H1 (cell line): ENCODE measurements around the gene RAB11FIP3. TPM values are rescaled to one million over a fixed set of nuclear protein-coding genes. Genes with fewer than 3 reads are reported as not detected.
A peak's percentile ranks its signal among the peaks of the same experiment; 100 is the strongest.

Experiments
- CTCF ChIA-PET: fragments of 300-600 bp; sonication (Branson Sonifier 250); formaldehyde crosslinking; loops from one replicate; lab custom pipeline; 2021; ENCODE audit not compliant: partially characterized antibody; lab: Charles Lee
- POLR2A ChIA-PET: fragments of 300-600 bp; sonication (Branson Sonifier 250); formaldehyde crosslinking; loops from one replicate; lab custom pipeline; 2021; ENCODE audit warnings: inconsistent platforms; ENCODE audit not compliant: partially characterized antibody; lab: Charles Lee
- DNase-seq, 2 experiments: peaks; one replicate each; pipeline versions ENCODE4 v3.0.0 to v3.0.0-alpha.2; 2010 to 2022; ENCODE audit warnings: low spot score in 2 of 2, low read depth in 1 of 2, mixed read lengths in 1 of 2
- FAIRE-seq: peaks from 2 replicates; lab custom pipeline; 2011; peaks lifted over from hg19 to GRCh38; lab: Jason Lieb, UNC
- H2AFZ ChIP-seq: 2 replicates; pipeline ENCODE4 v1.8.1; 2012; ENCODE audit warnings: low read length, inconsistent platforms
- H2AK5ac ChIP-seq: 2 replicates; pipeline ENCODE4 v1.6.1; 2013; ENCODE audit warnings: low read depth, low read length
- H2BK120ac ChIP-seq: replicated peaks from 2 replicates; pipeline ENCODE3; 2013; ENCODE audit warnings: low read depth, low read length, inconsistent platforms
- H2BK12ac ChIP-seq: 2 replicates; pipeline ENCODE4 v1.6.1; 2013; ENCODE audit warnings: low read depth, low read length
- H2BK15ac ChIP-seq: 2 replicates; pipeline ENCODE4 v1.6.1; 2013; ENCODE audit warnings: low read length
- H2BK20ac ChIP-seq: 2 replicates; pipeline ENCODE4 v1.6.1; 2013; ENCODE audit warnings: low read length
- H2BK5ac ChIP-seq: 2 replicates; pipeline ENCODE4 v1.6.1; 2013; ENCODE audit warnings: low read depth, low read length
- H3K14ac ChIP-seq: 2 replicates; pipeline ENCODE4 v1.6.1; 2013; ENCODE audit warnings: inconsistent platforms; ENCODE audit not compliant: insufficient read length
- H3K18ac ChIP-seq: 2 replicates; pipeline ENCODE4 v1.6.1; 2013; ENCODE audit warnings: low read length; ENCODE audit errors: extremely low read depth
- H3K23ac ChIP-seq: 2 replicates; pipeline ENCODE4 v1.6.1; 2013; ENCODE audit warnings: inconsistent platforms; ENCODE audit not compliant: insufficient read length
- H3K23me2 ChIP-seq: 2 replicates; pipeline ENCODE4 v1.6.1; 2013; ENCODE audit warnings: low read depth, low read length
- H3K27ac ChIP-seq: 2 replicates; pipeline ENCODE4 v1.6.1; 2011; ENCODE audit warnings: low read depth, low read length, inconsistent platforms
- H3K27me3 ChIP-seq, 4 experiments: replicated peaks in 1 of 4; 1 replicate in 1 of 4; 2 replicates in 3 of 4; pipeline versions ENCODE4 v1.6.1 to v1.8.1; 2011 to 2013; ENCODE audit warnings: low read length in 3 of 4, mild to moderate bottlenecking in 3 of 4, inconsistent platforms in 2 of 4, mixed read lengths in 2 of 4, moderate library complexity in 1 of 4; ENCODE audit not compliant: control insufficient read depth in 3 of 4, insufficient read depth in 3 of 4; ENCODE audit errors: extremely low read depth in 1 of 4
- H3K36me3 ChIP-seq, 4 experiments: 2 replicates each; pipeline versions ENCODE4 v1.6.1 to v1.8.1; 2011 to 2013; ENCODE audit warnings: mild to moderate bottlenecking in 4 of 4, low read length in 3 of 4, moderate library complexity in 2 of 4, control low read depth in 1 of 4, inconsistent platforms in 1 of 4; ENCODE audit not compliant: insufficient read depth in 4 of 4, control insufficient read depth in 2 of 4
- H3K4ac ChIP-seq: replicated peaks from 2 replicates; pipeline ENCODE3; 2013; ENCODE audit warnings: low read length, low read depth, mixed read lengths, inconsistent platforms; ENCODE audit not compliant: insufficient read length
- H3K4me1 ChIP-seq, 4 experiments: replicated peaks in 1 of 4; 1 replicate in 1 of 4; 2 replicates in 3 of 4; pipeline versions ENCODE4 v1.6.1 to v1.8.1; 2011 to 2013; ENCODE audit warnings: low read length in 3 of 4, inconsistent platforms in 2 of 4, mixed read lengths in 1 of 4; ENCODE audit not compliant: insufficient read depth in 4 of 4, control insufficient read depth in 3 of 4
- H3K4me2 ChIP-seq, 2 experiments: 2 replicates each; pipeline versions ENCODE4 v1.6.1 to v1.8.1; 2011 to 2013; ENCODE audit warnings: low read depth in 2 of 2, low read length in 2 of 2, control low read depth in 1 of 2, inconsistent platforms in 1 of 2, mild to moderate bottlenecking in 1 of 2; ENCODE audit not compliant: insufficient read depth in 1 of 2
- H3K4me3 ChIP-seq, 4 experiments: fragments of 200-600, 300-600 bp in 1 of 4; sonication (generic), shearing (Covaris generic), sonication (Bioruptor Twin) in 1 of 4; 2 replicates each; pipeline versions ENCODE4 v1.5.1 to v1.8.1; 2011 to 2016; ENCODE audit warnings: low read length in 4 of 4, low read depth in 3 of 4, control low read depth in 2 of 4, inconsistent platforms in 2 of 4, mild to moderate bottlenecking in 2 of 4, mixed read lengths in 1 of 4, moderate library complexity in 1 of 4; ENCODE audit not compliant: insufficient read depth in 2 of 4; ENCODE audit errors: extremely low read depth in 1 of 4
- H3K56ac ChIP-seq: replicated peaks from 2 replicates; pipeline ENCODE3; 2013; ENCODE audit warnings: low read depth, mild to moderate bottlenecking, mixed read lengths, low read length, inconsistent platforms; ENCODE audit not compliant: insufficient read length
- H3K79me1 ChIP-seq: 2 replicates; pipeline ENCODE4 v1.6.1; 2013; ENCODE audit warnings: low read depth, low read length, control low read depth
- H3K79me2 ChIP-seq, 2 experiments: 2 replicates each; pipeline versions ENCODE4 v1.6.1 to v1.8.1; 2012 to 2013; ENCODE audit warnings: low read length in 2 of 2, mild to moderate bottlenecking in 2 of 2, inconsistent platforms in 1 of 2; ENCODE audit not compliant: insufficient read depth in 2 of 2, control insufficient read depth in 1 of 2
- H3K9ac ChIP-seq, 4 experiments: replicated peaks in 1 of 4; 1 replicate in 1 of 4; 2 replicates in 3 of 4; pipeline versions ENCODE4 v1.6.1 to v1.8.1; 2011 to 2013; ENCODE audit warnings: low read depth in 3 of 4, low read length in 3 of 4, control low read depth in 2 of 4, mild to moderate bottlenecking in 2 of 4, moderate library complexity in 2 of 4, inconsistent platforms in 1 of 4; ENCODE audit errors: extremely low read depth in 1 of 4
- H3K9me3 ChIP-seq, 2 experiments: 2 replicates each; pipeline versions ENCODE4 v1.6.1 to v1.8.1; 2012 to 2013; ENCODE audit warnings: mild to moderate bottlenecking in 2 of 2, moderate library complexity in 2 of 2, control low read depth in 1 of 2, inconsistent platforms in 1 of 2, low read depth in 1 of 2, low read length in 1 of 2, mixed read lengths in 1 of 2; ENCODE audit not compliant: insufficient read depth in 2 of 2
- H4K20me1 ChIP-seq, 2 experiments: replicated peaks in 1 of 2; 2 replicates each; pipeline versions ENCODE3 to v1.8.1; 2011 to 2013; ENCODE audit warnings: inconsistent platforms in 2 of 2, low read length in 2 of 2, mild to moderate bottlenecking in 1 of 2; ENCODE audit not compliant: insufficient read depth in 2 of 2, control insufficient read depth in 1 of 2
- H4K5ac ChIP-seq: 2 replicates; pipeline ENCODE4 v1.6.1; 2013; ENCODE audit warnings: low read length, low read depth, mixed read lengths, inconsistent platforms; ENCODE audit not compliant: insufficient read length
- H4K8ac ChIP-seq: 2 replicates; pipeline ENCODE4 v1.8.0; 2013; ENCODE audit warnings: mild to moderate bottlenecking, moderate library complexity, low read length, inconsistent platforms; ENCODE audit not compliant: insufficient read depth; ENCODE audit errors: extremely low read depth
- H4K91ac ChIP-seq: replicated peaks from 2 replicates; pipeline ENCODE3; 2013; ENCODE audit warnings: low read length, mixed read lengths, inconsistent platforms; ENCODE audit not compliant: insufficient read length
- CREB1 ChIP-seq: IDR thresholded peaks from 2 replicates; pipeline ENCODE4 v1.6.1; 2012; ENCODE audit warnings: inconsistent platforms
- NANOG ChIP-seq: IDR thresholded peaks from 2 replicates; pipeline ENCODE4 v1.6.1; 2011; ENCODE audit warnings: low read length, low read depth, mild to moderate bottlenecking, inconsistent platforms; ENCODE audit not compliant: insufficient read depth, poor library complexity, severe bottlenecking
- RBBP5 ChIP-seq: IDR thresholded peaks from 2 replicates; pipeline ENCODE4 v1.7.1; 2012; ENCODE audit warnings: low read depth, mild to moderate bottlenecking, inconsistent platforms, low read length, moderate library complexity, borderline replicate concordance
- RNF2 ChIP-seq: fragments of 200-900, 300-1000 bp; sonication (generic); IDR thresholded peaks from 2 replicates; pipeline ENCODE4 v1.7.1; 2016; ENCODE audit warnings: borderline replicate concordance, low read depth, mild to moderate bottlenecking, antibody characterized with exemption, low read length; ENCODE audit not compliant: poor library complexity, severe bottlenecking; ENCODE audit errors: missing control alignments
- WGBS, 2 experiments: shearing (Covaris generic) in 1 of 2; methylation state at CpG; one replicate each; pipeline versions ENCODE4 v1.1.6 to v1.1.7; 2013 to 2015; ENCODE audit warnings: low lambda C conversion rate in 2 of 2, mixed read lengths in 2 of 2, inconsistent platforms in 1 of 2, low coverage in 1 of 2, missing lambda C conversion rate in 1 of 2; ENCODE audit not compliant: insufficient replicate concordance in 2 of 2, insufficient coverage in 1 of 2, insufficient read length in 1 of 2; ENCODE audit errors: extremely low coverage in 1 of 2, missing lambda C conversion rate in 1 of 2; 5-methylcytosine and 5-hydroxymethylcytosine counted together
- polyA plus RNA-seq, 7 experiments: library from polyadenylated mRNA; depleted of rRNA in 3 of 7; stranded (reverse) in 5 of 7; unstranded in 2 of 7; fragments of >200 nt in 5 of 7; fragments of 200-250 nt in 2 of 7; gene quantifications; 1 replicate in 5 of 7; 2 replicates in 1 of 7; 4 replicates in 1 of 7; pipeline versions ENCODE4 v1.2.1 to v1.2.3, GENCODE V29; 2011 to 2013; ENCODE audit warnings: missing spikeins in 2 of 7, mixed read lengths in 2 of 7
- total RNA-seq: library from RNA; stranded (reverse); fragmentation: NEBNext Ultra II Directional; extraction: Animal tissue kit (Norgen Biotek cat#: 25700); gene quantifications from 2 replicates; pipeline ENCODE4 v1.2.1, GENCODE V29; 2021
- TF ChIP-seq, protein P1 (sequence below), 3 experiments: IDR thresholded peaks; 1 replicate in 2 of 3; 2 replicates in 1 of 3; pipeline versions ENCODE4 v1.5.1 to v1.6.1; 2011; ENCODE audit warnings: low read length in 3 of 3, mild to moderate bottlenecking in 3 of 3, inconsistent platforms in 2 of 3, low read depth in 1 of 3, moderate library complexity in 1 of 3; ENCODE audit not compliant: insufficient read depth in 1 of 3; ENCODE audit errors: control extremely low read depth in 1 of 3

RAB11FIP3 gene
- total and polyA plus RNA-seq, 2 of the 8 experiments (the other 6 are each of a cell fraction or from before 2014, with no cell fraction given), result 9.3 to 35.2 TPM

- no peaks in the 10 kb centered on the region; the same call in 1 of the 2 replicates for H3K79me1 ChIP-seq
- POLR2A ChIA-PET, result interaction anchor here (1.5 to 7.9 kb wide), 5 partner anchors 8 to 16 kb away, joined by 4 to 58 read pairs (median 7); no protein-coding TSS in a partner anchor
- H3K27me3 ChIP-seq, result peaks cover 10 to 13% (median 12%) of the 10 kb centered on the region in 4 experiments; a peak in 6 of 7 replicates
- H4K5ac ChIP-seq, result no peak overlapping the region
- H3K27ac ChIP-seq, result no peak overlapping the region
- H2BK5ac ChIP-seq, result no peak overlapping the region
- FAIRE-seq (no peak), DNase-seq (no peak)
- no peak overlapping the region; a peak in 1 of 4 replicates for H3K4me2 ChIP-seq
- H3K4me1 ChIP-seq, result peaks cover 0 to 27% (median 12%) of the 10 kb centered on the region in 4 experiments; a peak in 5 of 7 replicates
- H3K14ac ChIP-seq, result no peak overlapping the region
- H3K18ac ChIP-seq, result no peak overlapping the region
- H3K4me3 ChIP-seq, result no peak overlapping the region
- CTCF ChIA-PET, result interaction anchor here (0.6 to 2.3 kb wide), 6 partner anchors 9 to 1334 kb away, joined by 3 to 14 read pairs (median 4); no protein-coding TSS in a partner anchor
- peak overlapping the region; percentile 53 for H3K4ac ChIP-seq
- no peak overlapping the region; the same call in 1 of the 2 replicates for H2BK15ac ChIP-seq
- H4K8ac ChIP-seq, result peak overlapping the region; percentile 25; the same call in 1 of the 2 replicates
- H2BK12ac ChIP-seq, result peak overlapping the region; percentile 39; the same call in 1 of the 2 replicates
- H4K91ac ChIP-seq, result no peak overlapping the region
- peaks cover 0 to 5% of the 10 kb centered on the region in 2 experiments; a peak in 1 of 4 replicates for H3K79me2 ChIP-seq
- no peak overlapping the region for H2AFZ ChIP-seq
- no peak overlapping the region for H2BK120ac ChIP-seq
- H3K23ac ChIP-seq, result no peak overlapping the region
- no peaks in the 10 kb centered on the region for H3K9me3 ChIP-seq
- no peak overlapping the region; a peak in 1 of 7 replicates for H3K9ac ChIP-seq
- WGBS, 2 experiments, result 85% methylated on average over 33 of the region's 35 CpGs; no CpG with 5 or more reads in 1 of the 2 experiments
- H2AK5ac ChIP-seq, result no peak overlapping the region
- H3K56ac ChIP-seq, result no peak overlapping the region
- peaks cover 0 to 3% of the 10 kb centered on the region in 2 experiments for H4K20me1 ChIP-seq
- H3K36me3 ChIP-seq, result no peaks in the 10 kb centered on the region
- H2BK20ac ChIP-seq, result no peak overlapping the region
- peaks cover 12% of the 10 kb centered on the region for H3K23me2 ChIP-seq
- TF ChIP-seq RBBP5 (no peak), CREB1 (no peak), NANOG (no peak), RNF2 (no peak)
- TF ChIP-seq, protein P1, sequence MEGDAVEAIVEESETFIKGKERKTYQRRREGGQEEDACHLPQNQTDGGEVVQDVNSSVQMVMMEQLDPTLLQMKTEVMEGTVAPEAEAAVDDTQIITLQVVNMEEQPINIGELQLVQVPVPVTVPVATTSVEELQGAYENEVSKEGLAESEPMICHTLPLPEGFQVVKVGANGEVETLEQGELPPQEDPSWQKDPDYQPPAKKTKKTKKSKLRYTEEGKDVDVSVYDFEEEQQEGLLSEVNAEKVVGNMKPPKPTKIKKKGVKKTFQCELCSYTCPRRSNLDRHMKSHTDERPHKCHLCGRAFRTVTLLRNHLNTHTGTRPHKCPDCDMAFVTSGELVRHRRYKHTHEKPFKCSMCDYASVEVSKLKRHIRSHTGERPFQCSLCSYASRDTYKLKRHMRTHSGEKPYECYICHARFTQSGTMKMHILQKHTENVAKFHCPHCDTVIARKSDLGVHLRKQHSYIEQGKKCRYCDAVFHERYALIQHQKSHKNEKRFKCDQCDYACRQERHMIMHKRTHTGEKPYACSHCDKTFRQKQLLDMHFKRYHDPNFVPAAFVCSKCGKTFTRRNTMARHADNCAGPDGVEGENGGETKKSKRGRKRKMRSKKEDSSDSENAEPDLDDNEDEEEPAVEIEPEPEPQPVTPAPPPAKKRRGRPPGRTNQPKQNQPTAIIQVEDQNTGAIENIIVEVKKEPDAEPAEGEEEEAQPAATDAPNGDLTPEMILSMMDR (IDR thresholded peaks at IDR 0.05; ENCODE audit: control extremely low read depth in 1 of 3, insufficient read depth in 1 of 3, low read depth in 1 of 3, low read length in 3 of 3), result no peak
Measured at GRCh38 chr16:565419-566330, 140.2 kb downstream of the RAB11FIP3 start.
